Liver (tissue), 3 donors: ENCODE results near the gene PPP2R3A.

Experiments used
- ATF3 ChIP-seq: IDR thresholded peaks from 2 replicates; pipeline ENCODE4 v1.6.1; 2016; ENCODE audit warnings: antibody characterized with exemption
- CTCF ChIP-seq: fragments of 150-350 bp; IDR thresholded peaks from 2 replicates; pipeline ENCODE4 v1.5.1; 2017; ENCODE audit warnings: improper control_type of control experiment, low read depth, low read length; ENCODE audit not compliant: missing input control
- FOXA1 ChIP-seq: IDR thresholded peaks from 2 replicates; pipeline ENCODE4 v1.6.1; 2016; ENCODE audit warnings: antibody characterized with exemption
- GABPA ChIP-seq, 2 donors: IDR thresholded peaks in 1 of 2; conservative IDR thresholded peaks in 1 of 2; 2 replicates each; pipeline ENCODE4 v1.6.1; 2016; ENCODE audit warnings: antibody characterized with exemption in 2 of 2, mild to moderate bottlenecking in 1 of 2, moderate library complexity in 1 of 2
- MAX ChIP-seq: IDR thresholded peaks from 2 replicates; pipeline ENCODE4 v1.6.1; 2016; ENCODE audit warnings: antibody characterized with exemption
- RAD21 ChIP-seq, 2 donors: IDR thresholded peaks; 2 replicates each; pipeline ENCODE4 v1.6.1; 2016; ENCODE audit warnings: antibody characterized with exemption in 2 of 2, mild to moderate bottlenecking in 2 of 2
- REST ChIP-seq: IDR thresholded peaks from 2 replicates; pipeline ENCODE4 v1.6.1; 2016; ENCODE audit warnings: antibody characterized with exemption, mild to moderate bottlenecking
- SP1 ChIP-seq: IDR thresholded peaks from 2 replicates; pipeline ENCODE4 v1.6.1; 2018; ENCODE audit warnings: antibody characterized with exemption, mild to moderate bottlenecking
- TAF1 ChIP-seq: conservative IDR thresholded peaks from 2 replicates; pipeline ENCODE4 v1.6.1; 2016; ENCODE audit warnings: antibody characterized with exemption, mild to moderate bottlenecking
- ZBTB33 ChIP-seq: IDR thresholded peaks from 2 replicates; pipeline ENCODE4 v1.6.1; 2016; ENCODE audit warnings: antibody characterized with exemption
- donor health status: healthy.
- donor health status: healthy.

- TF ChIP-seq CTCF (no peak), RAD21 (IDR thresholded peaks at IDR 0.05) (no peak), SP1 (no peak), MAX (no peak), ZBTB33 (no peak), TAF1 (no peak), GABPA (IDR thresholded peaks at IDR 0.05 in 1 of 2, conservative IDR thresholded peaks at IDR 0.05 in 1 of 2) (no peak), ATF3 (no peak), REST (no peak), FOXA1 (no peak)
Measured at GRCh38 chr3:136171097-136171542, 205.6 kb downstream of the PPP2R3A start.
